SU-DHL-6 (cell line): Measurements from ENCODE around the gene PSMC5.
A peak's percentile ranks its signal among the peaks of the same experiment; 100 is the strongest.

Source experiments
- H2AFZ ChIP-seq: fragments of 200-600 bp; sonication (generic); 2 replicates; pipeline ENCODE4 v1.6.1; 2014; ENCODE audit warnings: low read depth, mild to moderate bottlenecking, moderate library complexity, mixed read lengths, antibody characterized with exemption, low read length; ENCODE audit not compliant: severe bottlenecking
- H3F3A ChIP-seq: fragments of 200-600 bp; shearing (Covaris generic); 2 replicates; pipeline ENCODE4 v1.6.0; 2016; ENCODE audit warnings: antibody characterized with exemption, mild to moderate bottlenecking; ENCODE audit not compliant: insufficient read depth
- H3K27ac ChIP-seq: fragments of 200-600 bp; sonication (generic); 2 replicates; pipeline ENCODE4 v1.5.1; 2016; ENCODE audit warnings: low read depth, mild to moderate bottlenecking, low read length, moderate library complexity, mixed read lengths
- H3K27me3 ChIP-seq: fragments of 200-600 bp; sonication (generic), shearing (Covaris generic); 2 replicates; pipeline ENCODE4 v1.6.0; 2014; ENCODE audit warnings: mild to moderate bottlenecking, low read length
- H3K36me3 ChIP-seq: fragments of 200-600 bp; sonication (generic); 2 replicates; pipeline ENCODE4 v1.6.1; 2014; ENCODE audit warnings: mild to moderate bottlenecking, low read length, mixed read lengths
- H3K4me2 ChIP-seq: fragments of 300-600, 200-600 bp; shearing (Covaris generic), sonication (generic); 2 replicates; pipeline ENCODE4 v1.6.0; 2014; ENCODE audit warnings: low read length, low read depth, mild to moderate bottlenecking; ENCODE audit not compliant: poor library complexity, severe bottlenecking
- H3K4me3 ChIP-seq: fragments of 200-600 bp; sonication (generic); 2 replicates; pipeline ENCODE4 v1.5.1; 2014; ENCODE audit warnings: antibody characterized with exemption, low read length, mild to moderate bottlenecking, mixed read lengths; ENCODE audit not compliant: insufficient read depth, poor library complexity, severe bottlenecking
- H3K79me2 ChIP-seq: fragments of 200-600 bp; sonication (generic); 2 replicates; pipeline ENCODE4 v1.6.1; 2014; ENCODE audit warnings: mild to moderate bottlenecking, low read length, moderate library complexity; ENCODE audit not compliant: insufficient read depth
- H3K9ac ChIP-seq: fragments of 200-600 bp; sonication (generic); 2 replicates; pipeline ENCODE4 v1.7.0; 2014; ENCODE audit warnings: mild to moderate bottlenecking, low read length
- H3K9me2 ChIP-seq: fragments of 200-600 bp; sonication (generic); replicated peaks from 2 replicates; pipeline ENCODE4 v1.6.1; 2014; ENCODE audit warnings: low read length; ENCODE audit not compliant: insufficient read depth
- H3K9me3 ChIP-seq: fragments of 200-600 bp; sonication (generic); 2 replicates; pipeline ENCODE4 v1.6.1; 2014; ENCODE audit warnings: low read length, mixed read lengths; ENCODE audit not compliant: insufficient read depth
- H4K20me1 ChIP-seq: fragments of 200-600 bp; sonication (generic); 2 replicates; pipeline ENCODE4 v1.6.1; 2014; ENCODE audit warnings: low read depth, mild to moderate bottlenecking, antibody characterized with exemption, low read length, moderate library complexity, mixed read lengths
- CTCF ChIP-seq: fragments of 200-600 bp; sonication (generic); IDR thresholded peaks from one replicate; pipeline ENCODE4 v1.5.1; 2017; ENCODE audit warnings: antibody characterized with exemption, mild to moderate bottlenecking, low read length, moderate library complexity; ENCODE audit not compliant: insufficient read depth, poor library complexity, severe bottlenecking
- EZH2phosphoT487 ChIP-seq: fragments of 200-600 bp; sonication (generic), shearing (Covaris generic); conservative IDR thresholded peaks from 2 replicates; pipeline ENCODE4 v1.6.1; 2018; ENCODE audit warnings: mild to moderate bottlenecking, antibody characterized with exemption, low read length, moderate library complexity, mixed read lengths

Gene PSMC5

DNA sequence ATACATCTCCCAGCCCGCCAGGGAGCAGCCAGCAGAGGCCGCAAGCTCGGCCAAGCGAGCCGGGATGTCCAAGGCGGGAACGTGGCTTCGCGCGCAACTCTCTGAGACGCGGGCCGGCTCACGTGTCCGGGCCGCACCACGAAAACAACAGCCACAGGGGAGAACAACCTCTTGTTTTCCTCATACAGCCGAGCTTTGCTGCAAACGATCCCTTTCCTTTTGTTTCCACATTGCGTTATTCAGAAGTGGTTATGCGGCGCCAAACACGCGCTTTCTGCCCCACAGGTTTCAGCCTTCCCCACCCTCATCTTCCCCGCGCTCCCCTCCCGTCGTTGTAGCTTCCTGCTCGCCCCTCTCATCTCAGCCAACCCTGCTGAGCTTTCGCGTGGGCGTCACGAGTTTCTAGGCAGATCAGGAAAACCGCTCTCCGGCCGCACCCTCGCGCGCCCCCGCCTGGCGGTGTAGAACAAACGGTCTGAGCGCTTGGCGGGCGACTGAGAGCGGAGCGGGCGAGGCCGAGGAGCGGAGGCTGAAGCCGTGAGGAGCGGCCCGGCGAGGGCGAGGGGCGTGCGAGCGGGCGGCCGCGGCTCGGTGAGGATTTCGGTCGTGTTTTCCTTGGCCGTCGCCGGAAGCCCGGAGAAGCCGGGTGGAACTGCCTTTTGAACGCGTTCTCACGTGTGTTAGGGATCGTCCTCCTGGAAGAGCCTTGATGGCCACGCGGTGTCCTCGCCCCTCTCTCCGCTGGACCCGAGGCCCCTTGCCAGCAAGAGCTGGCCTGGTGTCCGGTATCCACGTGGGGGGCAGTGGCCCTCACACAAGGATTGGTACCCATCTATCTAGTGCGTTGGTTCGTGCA is 21.8 kb downstream of the PSMC5 start:
- peak overlapping the region; percentile 8; the same call in 1 of the 2 replicates for H3K9ac ChIP-seq
- peak overlapping the region; percentile 33 for H3K4me2 ChIP-seq
- peaks cover 7% of the 10 kb centered on the region; the same call in 1 of the 2 replicates for H3K9me3 ChIP-seq
- no peak overlapping the region for H3K4me3 ChIP-seq
- no peaks in the 10 kb centered on the region for H4K20me1 ChIP-seq
- H3K9me2 ChIP-seq = no peaks in the 10 kb centered on the region
- no peak overlapping the region for H3K27ac ChIP-seq
- H3K79me2 ChIP-seq = no peaks in the 10 kb centered on the region
- H3F3A ChIP-seq = peaks cover 6% of the 10 kb centered on the region
- no peaks in the 10 kb centered on the region for H3K27me3 ChIP-seq
- H3K36me3 ChIP-seq = no peaks in the 10 kb centered on the region
- TF ChIP-seq EZH2phosphoT487 (no peak), CTCF (peak; percentile 65)
- H2AFZ ChIP-seq = peak overlapping the region; percentile 89

DNA sequence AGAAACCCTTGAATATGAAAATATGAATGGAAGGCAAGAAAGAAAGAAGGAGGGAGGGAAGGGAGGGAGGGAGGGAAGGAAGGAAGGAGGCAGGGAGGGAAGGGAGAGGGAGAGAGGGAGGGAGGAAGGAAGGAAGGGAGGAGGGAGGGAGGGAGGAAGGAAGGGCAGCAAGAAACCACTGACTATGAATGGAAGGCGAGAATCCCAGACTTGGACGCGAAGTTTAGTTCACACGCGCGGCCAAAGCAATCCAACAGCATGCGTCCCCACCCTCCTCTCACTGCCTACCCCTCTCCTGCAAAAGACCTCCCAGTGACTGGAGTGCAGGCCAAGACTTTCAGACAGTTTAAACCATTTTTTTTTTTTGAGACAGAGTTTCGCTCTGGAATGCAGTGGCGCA is 23.2 kb downstream of the PSMC5 start:
- H3K4me2 ChIP-seq = no peak overlapping the region
- H3K9me2 ChIP-seq = no peaks in the 10 kb centered on the region
- no peak overlapping the region for H3K27ac ChIP-seq
- no peaks in the 10 kb centered on the region for H3K79me2 ChIP-seq
- no peak overlapping the region for H3K9ac ChIP-seq
- H3K9me3 ChIP-seq = peaks cover 7% of the 10 kb centered on the region; the same call in 1 of the 2 replicates
- H3K4me3 ChIP-seq = no peak overlapping the region
- H4K20me1 ChIP-seq = no peaks in the 10 kb centered on the region
- no peaks in the 10 kb centered on the region for H3K36me3 ChIP-seq
- TF ChIP-seq CTCF (no peak), EZH2phosphoT487 (no peak)
- H2AFZ ChIP-seq = no peak overlapping the region
- H3F3A ChIP-seq = no peaks in the 10 kb centered on the region; the same call in 1 of the 2 replicates
- H3K27me3 ChIP-seq = no peaks in the 10 kb centered on the region

DNA sequence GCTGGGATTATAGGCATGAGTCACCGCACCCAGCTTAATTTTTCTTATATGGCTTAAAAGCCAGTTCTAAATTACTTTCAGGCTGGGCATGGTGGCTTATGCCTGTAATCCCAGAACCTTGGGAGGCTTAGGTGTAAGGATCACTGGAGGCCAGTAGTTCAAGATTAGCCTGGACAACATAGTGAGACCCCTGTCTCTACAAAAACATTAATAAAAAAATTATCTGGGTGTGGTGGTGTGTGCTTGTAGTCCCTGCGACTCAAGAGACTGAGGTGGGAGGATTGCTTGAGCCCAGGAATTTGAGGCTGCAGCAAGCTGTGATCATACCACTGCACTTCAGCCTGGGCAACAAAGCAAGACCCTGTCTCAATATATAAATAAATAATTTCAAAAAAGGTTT is 26.0 kb downstream of the PSMC5 start:
- no peaks in the 10 kb centered on the region for H3K79me2 ChIP-seq
- no peak overlapping the region for H3K9ac ChIP-seq
- peaks cover 5% of the 10 kb centered on the region; the same call in 1 of the 2 replicates for H3K9me3 ChIP-seq
- no peak overlapping the region for H2AFZ ChIP-seq
- H3K27me3 ChIP-seq = no peaks in the 10 kb centered on the region
- no peaks in the 10 kb centered on the region for H3K9me2 ChIP-seq
- H3K36me3 ChIP-seq = no peaks in the 10 kb centered on the region
- TF ChIP-seq CTCF = no peak
- no peak for TF ChIP-seq EZH2phosphoT487
- H4K20me1 ChIP-seq = no peaks in the 10 kb centered on the region
- H3F3A ChIP-seq = no peaks in the 10 kb centered on the region
- H3K4me2 ChIP-seq = no peak overlapping the region
- H3K27ac ChIP-seq = no peak overlapping the region
- no peak overlapping the region for H3K4me3 ChIP-seq
